Mucosa of gallbladder (tissue), 1 donor: ENCODE measurements around the gene ANKRD11. TPM values are rescaled to one million over a fixed set of nuclear protein-coding genes. Genes with fewer than 3 reads are reported as not detected.

Experiments
- DNase-seq: peaks from one replicate; pipeline ENCODE4 v3.0.0-alpha.2; 2020; ENCODE audit warnings: low spot score
- total RNA-seq: library from RNA; stranded (reverse); gene quantifications from one replicate; pipeline ENCODE4 v1.2.1, GENCODE V29; 2021
- donor health status: DM: no; HTN: no; CAD: no.

ANKRD11 gene
- total RNA-seq, 1 donor from 2014 or later: 143 TPM

GRCh38 chr16:89506791-89507191, 16.4 kb upstream of the ANKRD11 start:
- DNase-seq: no peak

- no peak for DNase-seq
Measured at GRCh38 chr16:89506113-89506504, 15.7 kb upstream of the ANKRD11 start.

- peak; percentile 94 for DNase-seq
Measured at GRCh38 chr16:89505204-89506112, 15.1 kb upstream of the ANKRD11 start.

GRCh38 chr16:89504091-89504490, 13.7 kb upstream of the ANKRD11 start:
- DNase-seq: no peak

GRCh38 chr16:89502081-89502843, 11.9 kb upstream of the ANKRD11 start:
- peak; percentile 79 for DNase-seq

- no peak for DNase-seq
Measured at GRCh38 chr16:89499767-89500166, 9.4 kb upstream of the ANKRD11 start.

GRCh38 chr16:89498839-89499238, 8.5 kb upstream of the ANKRD11 start:
- DNase-seq: no peak

GRCh38 chr16:89495121-89495520, 4.8 kb upstream of the ANKRD11 start:
- no peak for DNase-seq

- no peak for DNase-seq
Measured at GRCh38 chr16:89493776-89494175, 3.4 kb upstream of the ANKRD11 start.

- no peak for DNase-seq
Measured at GRCh38 chr16:89491974-89492687, 1.8 kb upstream of the ANKRD11 start.

GRCh38 chr16:89491238-89491869, 993 bp upstream of the ANKRD11 start:
- DNase-seq: no peak

- no peak for DNase-seq
Measured at GRCh38 chr16:89489898-89490438, 393 bp downstream of the ANKRD11 start.

GRCh38 chr16:89489040-89489897, 1.1 kb downstream of the ANKRD11 start:
- peak; percentile 89 for DNase-seq

GRCh38 chr16:89485701-89486246, 4.6 kb downstream of the ANKRD11 start:
- DNase-seq: no peak

- no peak for DNase-seq
Measured at GRCh38 chr16:89484923-89485679, 5.3 kb downstream of the ANKRD11 start.

GRCh38 chr16:89484041-89484501, 6.3 kb downstream of the ANKRD11 start:
- DNase-seq: no peak

GRCh38 chr16:89482817-89483205, 7.5 kb downstream of the ANKRD11 start:
- DNase-seq: no peak

- no peak for DNase-seq
Measured at GRCh38 chr16:89482150-89482816, 8.1 kb downstream of the ANKRD11 start.
